Activated CD4-positive, CD25-positive, alpha-beta regulatory T cell treated with anti-CD3 and anti-CD28 coated beads, Interleukin-2, amount 50 U/mL, for 16 hours (primary cell): ENCODE results near the gene MGST3.
"Not testable (repeated sequence)": the region's sequence is repeated elsewhere in the genome, so short reads cannot be mapped to it uniquely, and the experiment has no call there.

ENCODE experiments used
- DNase-seq: peaks from one replicate; pipeline ENCODE4 v3.0.0-alpha.2; 2020; ENCODE audit warnings: low read depth, low spot score

Gene MGST3

DNA sequence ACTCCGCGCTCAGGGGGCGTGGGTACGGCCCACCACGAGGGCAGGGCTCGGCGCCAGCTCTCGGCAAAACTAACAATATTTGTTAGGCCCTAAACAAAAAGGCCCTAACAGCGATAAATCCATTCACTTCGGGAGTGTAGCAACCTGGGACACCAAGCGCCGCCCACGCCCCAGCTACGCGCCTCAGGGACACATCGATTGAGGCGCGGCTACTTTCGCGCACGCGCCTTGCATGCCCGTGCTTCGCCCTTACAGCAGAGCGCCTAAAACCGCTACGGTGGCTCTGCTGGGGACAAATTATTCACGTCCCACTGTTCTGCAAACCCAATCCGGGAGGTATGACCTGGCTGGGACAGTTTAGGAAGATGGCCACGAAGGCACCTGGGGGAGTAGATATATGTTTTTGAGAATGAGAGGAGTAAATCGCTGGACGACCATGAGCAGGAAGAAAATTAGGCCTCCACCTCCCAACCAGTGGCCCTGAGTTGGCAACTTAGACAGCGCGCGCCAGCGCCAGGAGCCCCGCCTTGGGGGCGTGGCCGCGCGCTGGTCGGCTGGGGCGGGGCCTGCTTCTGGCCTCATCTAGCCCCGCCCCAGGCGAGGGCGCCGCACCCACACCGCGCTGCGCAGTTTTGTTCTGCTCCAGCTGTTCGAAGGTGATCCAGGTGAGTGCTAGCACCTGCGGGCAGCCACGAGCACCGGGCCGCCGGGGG lies at the start of gene MGST3:
Gene MGST3, plus strand, starts transcription at position 606 of the 713 bp plus-strand sequence. CDS start 18,614 bp downstream, outside the sequence.
- peak; percentile 84 for DNase-seq

DNA sequence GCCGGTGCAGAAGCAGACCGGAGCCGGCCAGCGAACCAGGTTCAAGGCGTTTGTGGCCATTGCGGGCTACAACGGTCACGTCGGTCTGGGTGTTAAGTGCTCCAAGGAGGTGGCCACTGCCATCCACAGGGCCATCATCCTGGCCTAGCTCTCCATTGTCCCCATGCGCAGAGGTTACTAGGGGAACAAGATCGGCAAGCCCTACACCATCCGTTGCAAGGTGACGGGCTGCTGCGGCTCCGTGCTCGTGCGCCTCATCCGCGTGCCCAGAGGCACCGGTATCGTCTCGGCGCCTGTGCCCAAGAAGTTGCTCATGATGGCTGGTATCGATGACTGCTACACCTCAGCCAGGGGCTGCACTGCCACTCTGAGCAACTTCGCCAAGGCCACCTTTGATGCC lies 49.1 kb upstream of the MGST3 start:
- DNase-seq, result no peak

DNA sequence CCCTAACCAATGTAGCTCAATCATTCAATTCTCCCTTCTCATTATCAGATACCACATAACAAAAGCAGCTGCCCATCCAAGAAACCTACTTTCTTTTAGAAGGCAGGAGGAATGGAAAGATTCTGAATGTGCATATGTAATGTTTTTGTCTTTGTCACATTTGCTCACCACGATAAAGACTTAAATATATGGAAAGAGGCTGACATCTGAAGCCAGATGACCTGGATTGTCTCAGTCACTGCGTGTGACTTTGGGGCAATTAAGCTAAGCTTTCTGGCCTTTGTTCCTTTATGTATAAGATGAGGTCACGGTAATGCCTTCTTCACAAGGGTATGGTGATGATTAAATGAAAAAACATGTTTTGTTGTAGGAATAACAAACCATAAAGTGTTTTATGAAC lies 44.6 kb upstream of the MGST3 start:
- DNase-seq, result no peak

DNA sequence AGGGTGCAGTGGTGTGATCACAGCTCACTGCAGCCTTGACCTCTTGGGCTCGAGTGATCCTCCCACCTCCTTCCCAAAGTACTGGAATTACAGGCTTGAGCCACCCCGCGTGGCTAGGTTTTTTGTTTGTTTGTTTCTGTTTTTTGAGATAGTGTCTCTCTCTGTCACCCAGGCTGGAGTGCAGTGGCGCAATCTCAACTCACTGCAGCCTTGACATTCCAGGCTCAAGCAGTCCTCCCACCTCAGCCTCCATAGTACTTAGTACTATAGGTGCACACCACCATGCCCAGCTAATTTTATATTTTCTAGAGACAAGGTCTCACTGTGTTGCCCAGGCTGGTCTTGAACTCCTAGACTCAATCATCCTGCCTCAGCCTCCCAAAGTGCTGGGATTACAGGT lies 39.6 kb upstream of the MGST3 start:
- not testable (repeated sequence) for DNase-seq

DNA sequence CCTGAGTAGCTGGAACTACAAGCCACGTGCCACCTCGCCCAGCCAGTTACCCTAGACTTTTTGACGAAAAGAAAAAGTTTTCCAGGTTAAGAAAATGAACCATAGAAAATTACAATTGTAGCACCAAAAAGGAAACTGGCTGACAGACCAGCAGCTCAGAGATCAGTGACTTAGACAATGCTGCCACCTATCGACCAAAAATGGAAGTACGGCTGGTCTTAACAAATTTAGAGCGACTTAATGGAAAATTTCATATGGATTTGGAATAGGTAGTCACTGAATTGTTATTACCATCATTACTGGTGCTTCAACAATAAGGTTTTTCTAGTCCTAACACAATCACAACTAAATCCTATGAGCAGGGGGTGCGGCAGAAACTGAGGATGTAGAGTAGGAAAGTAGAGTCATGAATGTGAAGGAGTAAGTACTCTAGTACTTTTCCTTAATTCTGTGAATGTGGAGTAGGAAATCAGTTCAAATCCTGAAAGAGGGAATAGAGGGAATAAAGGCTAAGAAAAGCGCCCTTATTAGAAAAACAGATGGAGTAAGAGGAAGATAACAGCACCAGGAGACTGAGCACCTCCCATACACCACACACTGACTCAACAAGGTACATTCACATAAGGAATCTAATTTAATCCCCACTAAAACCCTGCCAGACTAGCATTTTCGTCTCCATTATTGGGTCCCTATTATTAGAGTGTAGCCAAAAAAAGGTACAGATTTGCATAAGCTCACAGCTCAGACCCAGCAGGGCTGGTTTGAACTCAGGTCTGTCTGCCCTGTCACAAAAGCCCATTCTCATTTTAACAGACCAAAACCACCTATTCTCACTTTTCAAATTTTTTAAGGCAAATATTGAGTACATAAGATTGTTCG lies 37.9 kb upstream of the MGST3 start:
- peak; percentile 60 for DNase-seq

DNA sequence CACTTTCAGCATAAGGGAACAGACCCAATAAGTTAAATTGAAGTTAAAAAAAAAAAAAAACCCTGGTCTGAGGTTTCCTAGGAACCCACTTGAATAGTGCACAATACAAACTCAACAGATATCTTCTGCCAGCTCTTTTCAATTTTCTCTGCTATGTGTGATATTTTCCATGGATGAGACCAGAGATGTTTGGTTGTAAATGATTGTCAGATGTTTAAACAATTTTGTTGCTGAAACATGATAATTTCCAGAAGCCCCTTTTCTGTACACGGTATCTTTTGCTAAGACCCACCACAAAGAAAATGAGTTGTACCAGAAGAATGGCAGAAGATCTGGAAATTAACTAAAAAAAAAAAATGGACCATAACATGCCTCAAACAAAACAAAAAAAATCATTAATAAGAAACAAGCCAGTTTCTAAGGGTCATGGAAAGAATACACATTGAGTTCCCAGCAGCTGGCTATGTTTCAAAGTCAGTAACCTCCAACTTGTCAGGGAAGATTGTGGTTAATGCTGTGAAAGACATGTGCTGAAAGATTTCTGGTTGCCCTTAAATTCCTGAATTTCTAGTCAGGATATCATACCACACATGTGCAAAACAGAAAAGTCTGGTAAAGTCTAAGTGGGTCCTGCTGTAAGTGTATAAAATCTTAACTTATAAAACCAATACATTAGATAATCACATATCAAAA lies 35.6 kb upstream of the MGST3 start:
- no peak for DNase-seq

DNA sequence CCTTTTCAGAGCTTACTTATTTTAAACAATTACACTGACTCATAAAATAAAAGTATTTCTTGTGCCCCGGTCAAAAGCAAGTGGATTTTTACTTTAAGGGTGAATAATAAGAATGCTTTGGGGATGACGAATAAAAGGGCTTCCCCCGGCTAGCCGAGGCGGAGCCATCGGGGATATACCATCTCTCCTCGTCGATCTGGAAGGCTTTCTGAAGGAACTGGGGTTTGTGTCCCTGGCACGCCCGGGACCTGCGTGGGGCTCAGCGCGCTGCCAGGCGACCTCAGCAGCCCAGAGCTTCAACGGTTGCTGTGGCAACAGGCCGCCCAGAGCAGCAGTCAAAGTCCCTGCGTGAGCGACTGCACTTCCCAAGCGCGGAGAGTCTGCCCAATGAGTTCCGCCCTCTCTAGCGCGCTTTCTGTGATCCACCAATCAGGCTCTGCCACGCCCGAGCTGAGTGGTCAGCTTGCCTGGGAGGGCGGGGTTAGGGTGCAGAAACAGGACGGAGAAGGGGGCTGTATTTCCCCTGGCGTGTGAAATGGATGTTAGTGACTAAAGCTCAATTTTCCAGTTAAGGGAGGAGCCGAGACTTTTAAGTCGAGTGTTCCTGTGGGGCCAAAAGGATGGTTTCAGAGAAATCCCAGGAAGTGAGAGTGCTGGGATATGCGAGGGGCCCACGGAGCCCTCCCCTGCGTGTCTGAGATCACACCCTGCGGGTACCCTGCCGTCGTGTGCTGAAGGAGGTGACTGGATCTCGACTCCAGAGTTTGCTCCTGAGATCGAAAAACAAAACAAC lies 33.0 kb upstream of the MGST3 start:
- DNase-seq, result peak; percentile 86

DNA sequence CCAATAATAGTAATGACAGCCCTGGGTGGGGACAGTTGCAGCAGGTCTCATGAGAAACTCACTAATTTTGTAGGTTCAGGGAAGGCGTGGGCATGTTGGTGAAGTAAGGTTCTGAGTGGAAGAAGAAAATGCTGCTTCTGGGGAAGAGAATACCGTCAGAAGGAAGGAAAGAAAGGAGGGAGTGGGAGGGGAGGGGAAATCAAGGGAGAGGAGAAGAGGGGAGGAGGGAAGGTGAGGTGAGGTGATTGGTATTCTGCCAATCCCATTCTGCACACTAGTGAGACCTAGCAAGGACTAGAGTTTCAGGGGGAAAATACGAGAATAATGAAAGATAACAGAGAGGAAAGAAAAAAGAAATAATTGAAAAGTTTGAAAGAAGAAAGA lies 32.4 kb upstream of the MGST3 start:
- DNase-seq, result no peak

DNA sequence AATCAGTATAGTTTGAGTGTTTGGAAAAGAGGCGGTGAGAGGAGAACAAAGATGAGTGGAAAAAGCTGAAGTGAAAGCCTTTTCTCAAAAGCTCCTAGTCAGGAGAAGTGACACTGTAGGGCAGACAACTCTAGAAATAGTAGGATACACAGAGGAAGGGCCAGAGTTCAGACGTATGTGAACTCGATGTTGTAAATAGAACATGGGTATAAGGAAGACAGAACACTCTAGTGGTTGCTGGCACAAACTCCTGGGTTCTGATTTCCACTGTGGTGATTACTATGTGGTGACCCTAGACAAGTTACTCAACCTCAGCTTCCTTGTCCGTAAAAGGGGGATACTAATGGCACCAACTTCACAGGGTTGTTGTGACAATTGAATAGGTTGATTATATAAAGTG lies 30.2 kb upstream of the MGST3 start:
- no peak for DNase-seq

DNA sequence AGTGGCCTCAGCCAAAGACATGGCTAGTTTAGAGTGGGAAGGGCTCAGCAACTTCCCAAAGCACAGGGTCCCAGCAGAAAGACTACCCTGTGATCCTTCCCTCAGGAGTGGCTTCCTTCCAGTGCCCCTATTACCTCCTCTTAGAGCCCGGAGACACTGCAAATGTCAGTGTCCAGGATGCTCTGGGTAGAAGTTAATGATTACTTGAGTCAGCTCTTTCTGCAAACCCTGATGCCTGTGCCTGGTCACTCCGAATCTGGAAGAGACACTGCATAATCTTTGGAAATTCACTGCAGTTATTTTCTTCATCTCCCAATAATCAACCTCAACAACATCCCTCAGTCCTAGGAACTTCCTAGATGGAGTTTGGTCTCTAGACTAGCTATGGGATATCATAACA lies 27.2 kb upstream of the MGST3 start:
- no peak for DNase-seq

DNA sequence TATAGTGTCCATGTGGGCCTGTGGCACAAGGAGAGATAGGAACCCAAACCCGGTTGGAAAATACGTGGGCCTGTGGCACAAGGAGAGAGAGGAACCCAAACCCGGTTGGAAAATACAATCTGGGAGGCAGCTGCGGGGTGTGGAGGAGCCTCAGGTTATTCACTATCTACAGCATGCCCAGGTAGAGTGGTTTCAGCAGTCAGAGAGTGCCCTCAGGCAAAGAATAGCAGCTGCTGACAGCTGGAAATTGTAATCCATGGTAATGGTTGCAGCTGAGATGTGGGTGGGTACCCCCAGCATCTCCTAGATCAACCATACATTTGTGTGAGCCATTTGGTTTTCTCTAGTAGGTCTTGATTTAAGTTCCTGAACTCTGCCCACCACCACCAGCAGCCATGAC lies 25.8 kb upstream of the MGST3 start:
- DNase-seq, result no peak

DNA sequence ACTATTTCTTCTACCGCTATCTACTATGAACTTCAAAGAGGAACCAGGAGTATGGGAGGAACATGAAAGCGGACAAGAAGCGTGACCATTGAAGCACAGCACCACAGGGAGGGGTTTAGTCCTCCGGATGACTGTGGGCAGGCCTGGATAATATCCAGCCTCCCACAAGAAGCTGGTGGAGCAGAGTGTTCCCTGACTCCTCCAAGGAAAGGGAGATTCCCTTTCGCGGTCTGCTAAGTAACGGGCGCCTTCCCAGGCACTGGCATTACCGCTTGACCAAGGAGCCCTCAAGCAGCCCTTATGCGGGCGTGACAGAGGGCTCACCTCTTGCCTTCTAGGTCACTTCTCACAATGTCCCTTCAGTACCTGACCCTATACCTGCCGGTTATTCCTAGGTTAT lies 24.4 kb upstream of the MGST3 start:
- DNase-seq, result not testable (repeated sequence)

DNA sequence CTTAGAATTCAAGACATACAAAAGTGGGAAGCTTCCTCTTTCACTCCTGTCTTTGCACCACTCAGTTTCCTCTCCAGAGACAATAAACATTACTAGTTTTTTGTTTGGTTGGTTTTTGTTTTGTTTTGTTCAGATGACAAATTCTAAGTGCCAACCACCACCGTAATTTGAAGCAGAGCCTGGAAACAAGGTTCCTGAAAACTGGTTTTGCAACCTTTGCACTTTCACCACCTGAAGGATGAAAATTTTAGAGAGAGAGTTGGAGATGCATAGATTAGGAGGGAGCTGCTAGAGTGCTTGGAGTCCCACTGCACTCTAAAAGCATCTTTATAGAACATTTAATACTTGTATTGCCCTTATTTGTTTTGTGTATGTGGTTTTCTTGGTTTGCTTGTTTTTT lies 20.2 kb upstream of the MGST3 start:
- no peak for DNase-seq

DNA sequence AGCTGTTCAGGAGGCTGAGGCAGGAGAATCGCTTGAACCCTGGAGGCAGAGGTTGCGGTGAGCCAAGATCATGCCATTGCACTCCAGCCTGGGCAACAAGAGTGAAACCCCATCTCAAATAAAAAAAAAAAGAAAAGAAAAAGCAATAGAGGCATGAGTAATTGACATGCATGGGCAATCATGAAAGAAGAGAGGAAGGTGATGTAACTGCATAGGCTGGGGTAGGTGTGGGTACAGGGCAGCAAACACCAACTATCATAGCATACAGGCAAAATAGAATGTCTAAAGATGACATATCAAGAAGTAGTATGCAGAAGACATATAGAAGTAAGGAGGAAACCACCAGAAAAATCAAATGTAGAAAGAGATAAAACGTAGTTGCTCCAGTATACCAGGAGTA lies 19.0 kb upstream of the MGST3 start:
- DNase-seq, result no peak

DNA sequence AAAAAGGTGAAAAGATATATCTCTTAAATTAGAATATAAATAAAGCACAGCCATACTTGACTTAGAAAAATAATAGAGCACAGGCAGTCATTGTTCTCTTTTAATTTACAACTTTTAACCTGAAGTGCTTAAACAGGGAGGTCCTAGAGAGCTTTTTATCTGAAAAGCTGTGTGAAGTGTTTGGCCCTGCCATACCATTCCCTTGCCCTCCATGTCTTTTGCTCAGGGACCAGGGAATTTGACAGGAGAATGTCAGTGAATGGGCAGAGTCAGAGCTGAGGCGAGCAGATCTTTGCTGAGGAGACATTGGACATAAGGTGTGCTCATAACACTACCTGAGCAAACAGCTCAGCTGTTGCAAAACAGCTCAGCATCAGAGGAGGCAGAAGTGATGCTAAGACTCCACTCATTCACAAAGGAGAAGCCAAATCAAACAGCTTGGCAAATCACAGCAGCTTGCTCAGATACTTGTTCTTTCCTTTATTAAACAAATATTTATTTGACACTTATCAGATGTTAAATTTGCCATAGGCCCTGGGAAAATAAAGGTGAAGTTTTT lies 14.9 kb upstream of the MGST3 start:
- DNase-seq, result no peak

DNA sequence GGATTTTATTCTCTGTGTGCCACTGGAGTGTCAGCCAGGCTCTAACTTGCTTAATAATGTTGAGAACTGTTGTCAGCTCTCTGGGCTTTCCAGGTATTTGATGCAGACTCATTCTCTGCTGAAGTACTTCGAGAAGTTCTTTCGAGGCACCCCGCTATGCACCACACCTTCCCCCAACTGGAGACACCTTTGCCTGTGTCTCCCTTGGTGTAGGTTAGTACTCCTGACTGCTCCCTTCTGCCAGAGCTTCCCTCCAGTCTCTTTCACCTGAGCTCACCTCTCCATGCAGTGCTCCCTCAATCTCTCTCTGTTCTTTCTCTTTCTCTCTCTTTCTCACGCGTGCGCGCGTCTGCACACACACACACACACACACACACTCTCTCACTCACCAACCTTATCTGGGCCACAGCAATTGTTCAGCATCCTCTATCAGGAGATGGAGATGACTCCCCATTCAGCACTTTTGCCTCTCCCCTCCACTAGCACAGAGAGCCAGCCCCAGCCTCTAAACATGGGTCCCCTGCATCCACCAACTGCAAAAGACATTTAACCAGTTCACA lies 14.0 kb upstream of the MGST3 start:
- DNase-seq, result no peak

DNA sequence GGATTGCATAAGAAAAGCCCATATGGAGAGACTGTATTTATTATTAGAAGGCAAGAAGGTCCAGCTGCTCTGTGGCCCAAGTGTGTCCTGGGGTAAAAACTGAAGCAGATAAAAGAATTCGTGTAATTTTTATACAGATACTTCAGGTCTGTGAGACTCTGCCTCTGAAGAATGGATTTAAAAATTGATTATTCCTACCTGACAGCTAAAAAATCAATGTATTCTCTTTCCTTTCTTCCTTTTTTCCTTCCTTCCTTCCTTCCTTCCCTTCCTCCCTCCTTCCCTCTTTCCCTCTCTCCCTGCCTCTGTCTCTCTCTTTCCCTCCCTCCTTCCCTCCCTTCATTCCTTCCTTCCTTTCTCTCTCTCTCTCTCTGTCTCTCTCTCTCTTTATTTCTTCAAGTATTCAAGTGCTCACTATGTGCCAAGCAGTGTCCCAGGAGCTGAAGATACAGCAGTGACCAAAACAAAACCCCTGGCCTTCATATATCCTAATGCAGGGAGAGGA lies 11.3 kb upstream of the MGST3 start:
- no peak for DNase-seq

DNA sequence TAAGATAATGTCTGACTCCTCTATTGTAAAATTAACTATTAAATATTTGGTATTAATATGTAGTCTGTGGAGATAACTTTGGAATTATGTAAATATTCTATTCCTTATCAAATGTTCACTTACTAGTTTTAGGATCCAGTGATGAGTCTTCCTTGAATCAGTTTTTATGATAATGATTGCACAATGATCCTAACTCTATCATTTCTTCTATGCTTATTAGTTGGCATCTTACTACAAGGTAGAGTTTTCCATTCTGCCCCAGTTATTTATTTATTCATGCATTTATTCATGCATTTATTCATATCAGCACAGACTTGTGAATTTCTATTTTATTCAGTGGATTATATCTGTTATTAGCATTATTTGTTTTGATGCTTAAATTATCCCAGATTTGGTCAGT lies 7.4 kb upstream of the MGST3 start:
- DNase-seq, result no peak

DNA sequence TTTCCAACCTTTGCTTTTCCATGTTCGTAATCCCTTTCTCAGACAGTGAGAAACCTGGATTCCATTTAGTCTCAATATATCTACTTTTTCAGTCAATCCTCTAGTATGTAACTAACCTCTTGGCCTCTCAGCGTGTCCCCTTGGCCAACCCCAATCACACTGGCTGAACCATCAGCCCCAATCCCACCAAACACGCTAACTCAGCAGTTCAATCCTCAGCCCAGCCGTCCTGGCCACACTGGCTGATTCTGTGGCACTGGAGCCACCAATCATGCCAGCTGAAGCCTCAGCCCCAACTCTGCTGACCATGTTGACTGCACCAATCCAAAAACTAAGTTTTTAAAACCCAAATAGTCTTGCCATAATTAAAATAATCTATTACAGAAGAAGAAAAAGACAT lies 6.6 kb upstream of the MGST3 start:
- no peak for DNase-seq

DNA sequence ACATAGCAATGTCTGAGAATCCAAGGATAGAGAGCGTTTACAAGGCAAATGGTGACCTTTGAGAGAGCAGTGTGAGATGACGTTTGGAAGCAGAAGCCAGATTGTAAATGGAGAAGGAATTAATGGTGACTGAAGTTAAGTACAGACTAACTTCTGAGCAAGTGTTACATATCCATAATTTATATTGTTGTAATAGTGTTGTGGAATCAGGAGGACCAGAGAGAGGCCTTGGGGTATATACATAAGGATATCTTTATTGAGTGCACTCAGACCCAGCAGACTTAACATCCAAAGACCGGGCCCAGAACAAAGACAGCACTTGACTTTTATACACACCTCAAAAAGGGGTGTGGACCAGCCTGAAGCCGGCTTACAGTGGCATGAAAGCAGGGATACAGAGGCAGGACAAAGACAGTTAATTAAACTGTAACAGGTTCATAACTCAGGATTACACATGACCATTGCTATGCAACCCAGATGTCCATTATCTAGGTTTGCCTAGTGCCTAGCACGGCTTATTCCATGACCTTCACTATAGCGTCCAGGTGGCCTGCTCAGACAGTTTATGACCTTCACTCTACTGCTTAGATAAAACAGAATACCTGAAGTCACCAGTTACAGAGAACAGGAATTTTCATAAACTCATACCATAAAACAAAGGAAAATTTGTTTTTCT lies 2.7 kb upstream of the MGST3 start:
- DNase-seq, result no peak
